Esophagus muscularis mucosa (tissue), 4 donors: ENCODE data around the gene POLR2J3. TPM values are rescaled to one million over a fixed set of nuclear protein-coding genes. Genes with fewer than 3 reads are reported as not detected.
"Not testable (repeated sequence)": the region's sequence is repeated elsewhere in the genome, so short reads cannot be mapped to it uniquely, and the experiment has no call there.

ENCODE experiments used
- DNase-seq: peaks from one replicate; pipeline ENCODE4 v3.0.0-alpha.2; 2017; ENCODE audit errors: extremely low spot score
- H3K27ac ChIP-seq, 4 donors: fragments of 200-600 bp; sonication (generic); replicated peaks in 1 of 4; 1 replicate in 3 of 4; 2 replicates in 1 of 4; pipeline ENCODE4 v1.5.1; 2016 to 2019; ENCODE audit warnings: mild to moderate bottlenecking in 1 of 4
- H3K27me3 ChIP-seq, 4 donors: fragments of 200-600 bp; sonication (generic); one replicate each; pipeline versions ENCODE4 v1.5.1 to v1.6.0; 2016 to 2019
- H3K36me3 ChIP-seq, 4 donors: fragments of 200-600 bp; sonication (generic); one replicate each; pipeline ENCODE4 v1.5.1; 2016 to 2019
- H3K4me1 ChIP-seq, 4 donors: fragments of 200-600 bp; sonication (generic); one replicate each; pipeline ENCODE4 v1.5.1; 2016 to 2019
- H3K4me3 ChIP-seq, 4 donors: fragments of 200-600 bp; sonication (generic); 1 replicate in 2 of 4; 2 replicates in 2 of 4; pipeline ENCODE4 v1.5.1; 2016 to 2019; ENCODE audit warnings: mild to moderate bottlenecking in 4 of 4, moderate library complexity in 1 of 4
- H3K9me3 ChIP-seq, 4 donors: fragments of 200-600 bp; sonication (generic); 1 replicate in 3 of 4; 2 replicates in 1 of 4; pipeline ENCODE4 v1.5.1; 2016 to 2019
- WGBS: methylation state at CpG from one replicate; pipeline ENCODE4 v1.1.5; 2018; 5-methylcytosine and 5-hydroxymethylcytosine counted together
- intact Hi-C: fragments of 100-400 bp; cut with DNase I; formaldehyde crosslinking; loops from one replicate; pipeline ENCODE4 v1.15.1; 2023
- total RNA-seq, 4 donors: library from RNA; depleted of rRNA; stranded (reverse); fragments of >200 nt; gene quantifications; one replicate each; pipeline versions ENCODE4 v1.1.0 to v1.2.1, GENCODE V29; 2016

The POLR2J3 gene
- total RNA-seq, 4 donors from 2014 or later: 6.3 to 15.6 (median 11.0) TPM

DNA sequence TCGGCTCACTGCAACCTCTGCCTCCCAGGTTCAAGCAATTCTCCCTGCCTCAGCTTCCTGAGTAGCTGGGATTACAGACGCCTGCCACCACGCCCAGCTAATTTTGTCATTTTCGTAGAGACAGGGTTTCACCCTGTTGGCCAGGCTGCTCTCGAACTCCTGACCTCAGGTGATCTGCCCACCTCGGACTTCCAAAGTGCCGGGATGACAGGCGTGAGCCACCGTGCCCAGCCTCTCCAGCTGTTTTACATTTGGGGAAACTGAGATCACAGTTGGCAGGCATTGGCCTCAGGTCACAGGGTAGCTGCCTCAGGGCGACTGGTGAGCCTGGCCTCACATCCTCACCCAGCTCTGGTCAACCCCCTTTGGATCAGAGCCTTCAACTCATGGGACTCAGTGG, 37.4 kb upstream of the POLR2J3 start:
- DNase-seq, H3K36me3 ChIP-seq, H3K4me1 ChIP-seq, H3K27ac ChIP-seq, intact Hi-C loops, H3K27me3 ChIP-seq, H3K9me3 ChIP-seq, H3K4me3 ChIP-seq: not testable (repeated sequence)
- no CpG with 5 or more reads among the region's 10 CpGs for WGBS

DNA sequence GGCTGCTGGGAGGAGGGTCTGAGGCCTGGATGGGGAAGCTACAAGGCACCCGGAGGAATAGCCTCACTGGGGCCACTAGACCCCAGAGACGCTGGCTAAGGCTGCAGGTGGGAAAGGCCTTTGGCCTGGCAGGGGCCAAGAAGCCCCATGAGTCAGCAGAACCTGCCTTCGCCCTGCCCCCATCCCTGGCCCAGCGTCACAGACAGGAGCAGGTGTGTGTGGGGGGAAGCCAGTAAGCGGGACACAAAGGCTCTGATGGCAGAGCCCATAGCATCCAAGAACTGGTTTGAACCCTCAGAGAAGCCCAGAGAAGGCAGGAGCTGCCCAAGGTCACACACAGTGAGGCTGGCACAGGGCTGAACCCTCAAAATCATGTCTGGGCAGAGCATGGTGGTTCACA, 34.5 kb upstream of the POLR2J3 start:
- H3K4me1 ChIP-seq, H3K4me3 ChIP-seq, DNase-seq, H3K27ac ChIP-seq, H3K27me3 ChIP-seq, H3K9me3 ChIP-seq, intact Hi-C loops, H3K36me3 ChIP-seq: not testable (repeated sequence)
- WGBS: no CpG with 5 or more reads among the region's 5 CpGs

- WGBS: 47% methylated on average over 3 of the region's 19 CpGs
- DNase-seq, H3K4me1 ChIP-seq, H3K9me3 ChIP-seq, H3K27me3 ChIP-seq, H3K27ac ChIP-seq, H3K36me3 ChIP-seq, intact Hi-C loops, H3K4me3 ChIP-seq: not testable (repeated sequence)
These were observed 32.2 kb upstream of the POLR2J3 start for GRCh38 chr7:102604431-102605145.

DNA sequence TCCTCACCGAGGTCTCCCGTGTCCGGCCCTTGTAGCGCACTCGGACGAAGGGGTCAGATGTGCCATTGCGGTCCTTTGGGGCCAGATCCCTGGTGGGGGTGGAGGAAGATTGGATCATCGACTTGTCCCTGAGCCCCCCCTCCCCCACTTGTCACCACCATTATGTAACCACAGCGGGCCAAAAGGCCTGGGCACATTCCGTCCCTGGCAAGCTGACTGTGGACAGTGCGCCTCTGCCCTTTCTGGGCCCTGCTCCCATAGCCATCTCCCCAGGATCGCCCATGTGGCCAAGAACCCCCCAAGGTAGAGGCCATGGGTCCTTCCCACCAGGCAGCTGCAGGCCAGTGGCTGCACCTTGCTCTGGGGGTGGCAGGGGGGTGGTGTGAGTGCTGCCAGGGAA, 29.9 kb upstream of the POLR2J3 start:
- H3K27ac ChIP-seq, intact Hi-C loops: not testable (repeated sequence)
- WGBS: no CpG with 5 or more reads among the region's 12 CpGs

DNA sequence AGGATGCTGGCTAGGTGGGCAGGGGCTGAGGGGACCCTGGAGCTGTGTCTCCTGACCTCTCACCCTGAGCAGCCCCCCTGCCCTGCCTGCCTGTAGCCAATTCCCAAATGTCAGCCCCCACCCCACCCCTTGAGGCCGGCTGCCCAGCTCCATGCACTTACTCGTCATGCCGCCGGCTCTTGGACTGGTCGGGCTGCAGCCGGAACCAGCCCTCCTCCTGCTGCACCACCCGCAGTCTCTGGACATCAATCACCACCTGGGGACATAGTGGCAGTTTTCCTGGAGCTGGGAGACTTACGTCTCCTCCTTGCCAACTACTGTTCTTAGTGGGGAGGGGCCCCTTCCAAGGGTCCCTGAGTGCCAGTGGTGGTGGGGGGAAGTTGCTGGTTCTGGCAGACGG, 27.3 kb upstream of the POLR2J3 start:
- no CpG with 5 or more reads among the region's 9 CpGs for WGBS

More for the DNA sequence above, 29.9 kb upstream of the POLR2J3 start:
- H3K27me3 ChIP-seq, H3K4me3 ChIP-seq, H3K4me1 ChIP-seq, H3K36me3 ChIP-seq, H3K9me3 ChIP-seq, DNase-seq: not testable (repeated sequence)

DNA sequence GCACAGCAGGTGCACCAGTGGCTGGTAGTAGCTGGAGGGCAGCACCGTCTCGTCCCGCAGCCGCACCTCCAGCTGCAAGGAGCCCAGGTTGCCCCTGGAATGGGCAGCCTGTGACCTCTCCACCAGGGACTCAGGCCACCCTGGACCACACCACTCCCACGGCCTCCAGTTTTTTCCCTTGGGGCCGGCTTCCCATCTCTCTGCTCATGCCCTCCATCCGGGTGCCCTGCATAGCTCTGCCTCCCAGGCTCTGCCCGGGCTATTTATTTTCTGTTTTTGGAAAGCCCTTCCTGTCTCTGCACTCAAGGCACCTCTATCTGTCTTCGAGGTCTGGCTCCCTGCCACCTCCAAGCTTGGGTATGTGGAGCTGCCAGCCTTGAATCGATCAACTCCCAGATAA, 23.7 kb upstream of the POLR2J3 start:
- H3K9me3 ChIP-seq, H3K4me1 ChIP-seq, intact Hi-C loops, H3K27ac ChIP-seq, H3K27me3 ChIP-seq, H3K36me3 ChIP-seq, H3K4me3 ChIP-seq: not testable (repeated sequence)
- peak; percentile 8 for DNase-seq
- 77% methylated on average over 4 of the region's 10 CpGs for WGBS

More for the DNA sequence above, 27.3 kb upstream of the POLR2J3 start:
- H3K9me3 ChIP-seq, H3K36me3 ChIP-seq, H3K4me3 ChIP-seq, H3K27ac ChIP-seq, intact Hi-C loops, DNase-seq, H3K4me1 ChIP-seq, H3K27me3 ChIP-seq: not testable (repeated sequence)

DNA sequence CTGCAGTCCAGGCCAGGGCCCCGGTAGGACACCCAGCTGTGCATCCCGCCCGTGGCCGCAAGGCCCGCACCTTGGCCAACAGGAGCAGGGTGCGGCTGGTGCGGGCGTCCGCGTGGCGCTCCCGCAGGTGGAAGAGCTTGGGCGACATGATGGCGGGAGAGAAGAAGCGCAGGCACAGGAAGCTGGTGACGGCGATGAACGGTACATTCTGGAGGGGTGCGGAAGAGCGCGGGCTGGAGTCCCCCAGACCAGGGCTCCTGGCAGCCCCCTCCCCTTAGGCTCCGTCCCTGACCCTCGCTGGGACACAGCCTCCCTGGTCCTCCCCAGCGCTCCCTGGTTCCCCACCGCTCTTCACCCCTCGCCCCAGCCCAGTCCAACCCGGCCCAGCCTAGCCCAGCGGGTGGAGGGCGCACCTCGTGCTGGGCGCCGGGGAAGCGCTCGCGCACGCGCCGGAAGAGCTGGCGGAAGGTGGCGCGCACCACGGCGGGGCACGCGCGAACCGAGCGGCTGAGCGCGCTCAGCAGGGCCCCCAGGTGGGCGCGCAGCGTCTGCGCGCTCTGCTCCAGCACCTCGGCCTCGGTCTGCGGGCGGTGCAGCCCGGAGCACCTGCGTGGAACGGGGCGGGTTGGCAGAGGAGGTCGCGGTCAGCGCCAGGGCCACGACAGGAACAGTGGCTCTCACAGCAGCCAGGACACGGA, 21.4 kb upstream of the POLR2J3 start:
- H3K9me3 ChIP-seq, H3K4me3 ChIP-seq, H3K27ac ChIP-seq, H3K36me3 ChIP-seq, intact Hi-C loops, H3K27me3 ChIP-seq, H3K4me1 ChIP-seq, DNase-seq: not testable (repeated sequence)
- no CpG with 5 or more reads among the region's 68 CpGs for WGBS

DNA sequence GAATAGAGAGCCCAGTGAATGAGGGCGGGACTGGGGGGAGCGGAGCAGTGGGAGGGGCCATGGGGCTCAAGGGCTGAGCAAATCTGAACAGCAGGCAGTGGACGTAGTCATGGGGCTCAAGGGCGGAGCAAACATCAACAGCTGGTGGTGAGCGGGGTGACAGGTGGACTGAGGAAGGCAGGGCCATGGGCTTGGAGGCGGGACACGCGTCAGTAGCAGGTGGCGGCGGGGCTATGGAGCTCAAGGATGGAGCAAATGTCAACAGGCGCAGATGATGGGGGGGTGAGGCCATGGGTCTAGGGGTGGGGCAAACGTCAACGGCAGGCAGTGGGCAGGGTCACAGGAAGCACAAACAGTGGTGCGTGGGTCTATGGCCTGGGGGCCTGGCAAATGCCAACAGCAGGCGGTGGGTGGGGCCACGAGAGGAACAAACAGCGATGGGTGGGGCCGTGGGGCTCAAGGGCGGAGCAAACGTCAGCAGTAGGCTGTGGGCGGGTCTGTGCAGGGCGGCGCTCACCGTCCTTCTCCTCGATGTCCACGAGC, 20.2 kb upstream of the POLR2J3 start:
- H3K9me3 ChIP-seq, H3K27me3 ChIP-seq, intact Hi-C loops, DNase-seq, H3K36me3 ChIP-seq, H3K4me3 ChIP-seq, H3K4me1 ChIP-seq, H3K27ac ChIP-seq: not testable (repeated sequence)
- 58% methylated on average over 9 of the region's 26 CpGs for WGBS

DNA sequence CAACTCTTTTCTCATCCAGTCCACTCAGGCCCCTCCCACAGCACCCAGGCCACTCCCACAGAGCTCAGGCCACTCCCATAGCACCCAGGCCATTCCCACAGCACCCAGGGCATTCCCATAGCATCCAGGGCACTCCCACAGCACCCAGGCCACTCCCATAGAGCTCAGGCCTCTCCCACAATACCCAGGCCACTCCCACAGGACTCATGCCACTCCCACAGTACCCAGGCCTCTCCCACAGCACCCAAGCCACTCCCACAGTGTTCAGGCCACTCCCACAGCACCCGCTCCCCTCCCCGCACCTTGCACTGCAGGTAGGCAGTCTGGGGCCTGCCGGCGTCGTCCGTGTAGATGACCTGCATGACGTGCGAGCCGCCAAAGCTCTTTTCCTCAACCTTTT, 17.5 kb upstream of the POLR2J3 start:
- H3K36me3 ChIP-seq, H3K4me3 ChIP-seq, H3K9me3 ChIP-seq, H3K27me3 ChIP-seq, DNase-seq, H3K27ac ChIP-seq, intact Hi-C loops, H3K4me1 ChIP-seq: not testable (repeated sequence)
- no CpG with 5 or more reads among the region's 9 CpGs for WGBS

DNA sequence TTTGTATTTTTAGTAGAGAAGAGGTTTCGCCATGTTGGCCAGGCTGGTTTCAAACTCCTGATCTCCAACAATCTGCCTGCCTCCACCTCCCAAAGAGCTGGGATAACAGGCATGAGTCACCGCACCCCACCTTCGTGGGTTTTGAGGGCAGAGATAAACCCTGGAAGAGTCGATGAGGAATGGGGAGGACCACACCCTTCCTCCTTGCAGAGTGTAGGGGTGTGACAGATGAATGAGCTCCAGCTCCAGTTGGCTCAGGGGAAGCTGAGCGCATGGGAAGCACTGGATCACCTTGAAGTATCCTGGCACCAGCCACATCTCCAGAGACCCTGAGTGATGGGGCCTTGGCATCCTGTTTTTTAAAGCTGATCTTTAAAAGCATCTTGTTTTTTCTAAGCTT, 11.1 kb upstream of the POLR2J3 start:
- WGBS: no CpG with 5 or more reads among the region's 5 CpGs
- H3K27me3 ChIP-seq, H3K9me3 ChIP-seq, H3K4me1 ChIP-seq, H3K4me3 ChIP-seq, intact Hi-C loops, DNase-seq, H3K27ac ChIP-seq, H3K36me3 ChIP-seq: not testable (repeated sequence)

- DNase-seq, H3K4me1 ChIP-seq, H3K27me3 ChIP-seq, intact Hi-C loops, H3K4me3 ChIP-seq, H3K27ac ChIP-seq, H3K9me3 ChIP-seq, H3K36me3 ChIP-seq: not testable (repeated sequence)
- no CpG with 5 or more reads among the region's 5 CpGs for WGBS
These were observed 9.3 kb upstream of the POLR2J3 start for GRCh38 chr7:102581722-102582121.

- H3K36me3 ChIP-seq, H3K27ac ChIP-seq, H3K9me3 ChIP-seq, intact Hi-C loops, DNase-seq, H3K4me3 ChIP-seq, H3K27me3 ChIP-seq, H3K4me1 ChIP-seq: not testable (repeated sequence)
- WGBS: 94% methylated on average over 5 of the region's 5 CpGs
These were observed 6.1 kb upstream of the POLR2J3 start for GRCh38 chr7:102578486-102578885.
